ENCODE results near the gene GMIP. TPM values are rescaled to one million over a fixed set of nuclear protein-coding genes. Genes with fewer than 3 reads are reported as not detected.

The GMIP gene
- total RNA-seq, 1 donor from 2014 or later = 12.0 TPM

DNA sequence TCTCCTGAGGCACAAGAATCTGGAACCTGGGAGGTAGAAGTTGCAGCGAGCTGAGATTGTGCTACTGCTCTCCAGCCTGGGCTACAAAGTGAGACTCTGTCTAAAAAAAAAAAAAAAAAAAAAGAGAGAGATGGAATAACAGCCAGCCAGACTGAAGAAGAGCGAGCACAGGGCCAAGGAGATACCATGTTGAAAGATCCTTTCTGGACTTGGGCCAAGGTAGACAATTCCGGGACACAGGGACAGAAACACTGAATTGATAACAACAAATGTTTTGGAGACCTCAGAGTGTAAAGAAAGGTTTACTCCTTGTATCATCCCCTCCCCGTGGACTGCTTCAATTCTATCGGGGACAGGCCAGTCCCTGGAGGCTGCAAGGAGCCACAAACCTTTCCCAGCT is 20.1 kb downstream of the GMIP start:
- Mint-ChIP-seq H3K36me3 (ENCODE audit: unreplicated experiment) (no peaks in the 10 kb centered on the region), H3K27ac (ENCODE audit: unreplicated experiment) (no peak overlapping the region), H3K4me3 (ENCODE audit: unreplicated experiment) (no peak overlapping the region), H3K4me1 (ENCODE audit: unreplicated experiment) (peaks cover 10% of the 10 kb centered on the region), H3K27me3 (ENCODE audit: unreplicated experiment) (no peaks in the 10 kb centered on the region), H3K9me3 (ENCODE audit: unreplicated experiment) (no peaks in the 10 kb centered on the region)
- TF ChIP-seq, protein P1, sequence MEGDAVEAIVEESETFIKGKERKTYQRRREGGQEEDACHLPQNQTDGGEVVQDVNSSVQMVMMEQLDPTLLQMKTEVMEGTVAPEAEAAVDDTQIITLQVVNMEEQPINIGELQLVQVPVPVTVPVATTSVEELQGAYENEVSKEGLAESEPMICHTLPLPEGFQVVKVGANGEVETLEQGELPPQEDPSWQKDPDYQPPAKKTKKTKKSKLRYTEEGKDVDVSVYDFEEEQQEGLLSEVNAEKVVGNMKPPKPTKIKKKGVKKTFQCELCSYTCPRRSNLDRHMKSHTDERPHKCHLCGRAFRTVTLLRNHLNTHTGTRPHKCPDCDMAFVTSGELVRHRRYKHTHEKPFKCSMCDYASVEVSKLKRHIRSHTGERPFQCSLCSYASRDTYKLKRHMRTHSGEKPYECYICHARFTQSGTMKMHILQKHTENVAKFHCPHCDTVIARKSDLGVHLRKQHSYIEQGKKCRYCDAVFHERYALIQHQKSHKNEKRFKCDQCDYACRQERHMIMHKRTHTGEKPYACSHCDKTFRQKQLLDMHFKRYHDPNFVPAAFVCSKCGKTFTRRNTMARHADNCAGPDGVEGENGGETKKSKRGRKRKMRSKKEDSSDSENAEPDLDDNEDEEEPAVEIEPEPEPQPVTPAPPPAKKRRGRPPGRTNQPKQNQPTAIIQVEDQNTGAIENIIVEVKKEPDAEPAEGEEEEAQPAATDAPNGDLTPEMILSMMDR (IDR thresholded peaks at IDR 0.05) = no peak
- no peak for DNase-seq (ENCODE audit: extremely low spot score, unreplicated experiment)

DNA sequence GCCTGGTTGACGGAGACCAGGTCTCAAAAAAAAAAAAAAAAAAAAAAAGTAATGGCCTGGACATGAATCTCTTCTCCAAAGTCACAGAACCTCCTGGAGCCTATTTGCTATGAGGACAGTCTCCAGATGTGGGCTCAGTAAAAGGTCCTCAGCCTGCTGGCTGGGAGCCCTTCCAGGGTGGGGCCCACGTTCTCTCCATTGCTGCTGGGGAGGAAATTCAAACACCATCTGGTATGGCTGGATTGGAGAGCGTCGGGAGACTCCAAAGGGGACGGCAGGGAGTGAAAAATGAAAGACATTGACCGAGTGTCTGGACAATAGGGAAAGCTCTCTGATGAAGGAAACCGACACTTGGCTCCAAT is 23.6 kb downstream of the GMIP start:
- TF ChIP-seq, protein P1 (IDR thresholded peaks at IDR 0.05) = no peak
- H3K9me3 Mint-ChIP-seq (ENCODE audit: unreplicated experiment) = no peaks in the 10 kb centered on the region
- no peak overlapping the region for H3K27ac Mint-ChIP-seq (ENCODE audit: unreplicated experiment)
- no peaks in the 10 kb centered on the region for H3K27me3 Mint-ChIP-seq (ENCODE audit: unreplicated experiment)
- H3K36me3 Mint-ChIP-seq (ENCODE audit: unreplicated experiment) = no peaks in the 10 kb centered on the region
- H3K4me3 Mint-ChIP-seq (ENCODE audit: unreplicated experiment) = no peak overlapping the region
- peaks cover 7% of the 10 kb centered on the region for H3K4me1 Mint-ChIP-seq (ENCODE audit: unreplicated experiment)
- no peak for DNase-seq (ENCODE audit: extremely low spot score, unreplicated experiment)

DNA sequence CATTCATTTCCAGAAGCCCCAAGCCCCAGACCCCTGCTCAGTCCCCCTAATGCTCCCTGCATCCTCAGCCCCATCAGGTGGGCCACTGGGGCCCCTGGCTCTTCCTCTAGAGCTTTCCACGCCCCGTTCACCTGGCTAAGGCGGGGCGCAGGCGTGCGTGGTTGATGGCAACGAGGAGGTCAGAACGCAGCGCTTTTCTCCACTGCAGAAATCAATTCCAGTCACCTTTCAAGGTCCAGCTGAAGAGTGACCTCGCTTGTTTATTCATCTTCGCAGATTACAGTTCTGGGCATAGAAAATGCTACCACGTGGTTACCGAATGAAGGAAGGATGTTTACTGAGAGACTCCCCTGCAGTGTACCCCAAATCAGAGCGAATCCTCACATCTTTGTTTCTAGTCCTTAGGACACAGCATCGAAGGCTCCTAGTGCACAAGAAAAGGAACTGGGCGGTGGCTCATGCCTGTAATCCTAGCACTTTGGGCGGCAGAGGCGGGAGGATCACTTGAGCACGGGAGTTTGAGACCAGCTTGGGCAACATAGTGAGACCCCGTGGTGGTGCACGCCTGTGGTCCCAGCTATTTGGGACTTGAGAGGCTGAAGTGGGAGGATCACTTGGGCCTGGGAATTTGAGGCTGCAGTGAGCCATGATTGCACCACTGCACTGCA is 24.1 kb downstream of the GMIP start:
- H3K4me3 Mint-ChIP-seq (ENCODE audit: unreplicated experiment) = peak overlapping the region; percentile 78
- TF ChIP-seq, protein P1 (IDR thresholded peaks at IDR 0.05) = no peak
- no peaks in the 10 kb centered on the region for H3K36me3 Mint-ChIP-seq (ENCODE audit: unreplicated experiment)
- H3K27ac Mint-ChIP-seq (ENCODE audit: unreplicated experiment) = no peak overlapping the region
- DNase-seq (ENCODE audit: extremely low spot score, unreplicated experiment) = no peak
- no peaks in the 10 kb centered on the region for H3K9me3 Mint-ChIP-seq (ENCODE audit: unreplicated experiment)
- no peaks in the 10 kb centered on the region for H3K27me3 Mint-ChIP-seq (ENCODE audit: unreplicated experiment)
- peaks cover 7% of the 10 kb centered on the region for H3K4me1 Mint-ChIP-seq (ENCODE audit: unreplicated experiment)

DNA sequence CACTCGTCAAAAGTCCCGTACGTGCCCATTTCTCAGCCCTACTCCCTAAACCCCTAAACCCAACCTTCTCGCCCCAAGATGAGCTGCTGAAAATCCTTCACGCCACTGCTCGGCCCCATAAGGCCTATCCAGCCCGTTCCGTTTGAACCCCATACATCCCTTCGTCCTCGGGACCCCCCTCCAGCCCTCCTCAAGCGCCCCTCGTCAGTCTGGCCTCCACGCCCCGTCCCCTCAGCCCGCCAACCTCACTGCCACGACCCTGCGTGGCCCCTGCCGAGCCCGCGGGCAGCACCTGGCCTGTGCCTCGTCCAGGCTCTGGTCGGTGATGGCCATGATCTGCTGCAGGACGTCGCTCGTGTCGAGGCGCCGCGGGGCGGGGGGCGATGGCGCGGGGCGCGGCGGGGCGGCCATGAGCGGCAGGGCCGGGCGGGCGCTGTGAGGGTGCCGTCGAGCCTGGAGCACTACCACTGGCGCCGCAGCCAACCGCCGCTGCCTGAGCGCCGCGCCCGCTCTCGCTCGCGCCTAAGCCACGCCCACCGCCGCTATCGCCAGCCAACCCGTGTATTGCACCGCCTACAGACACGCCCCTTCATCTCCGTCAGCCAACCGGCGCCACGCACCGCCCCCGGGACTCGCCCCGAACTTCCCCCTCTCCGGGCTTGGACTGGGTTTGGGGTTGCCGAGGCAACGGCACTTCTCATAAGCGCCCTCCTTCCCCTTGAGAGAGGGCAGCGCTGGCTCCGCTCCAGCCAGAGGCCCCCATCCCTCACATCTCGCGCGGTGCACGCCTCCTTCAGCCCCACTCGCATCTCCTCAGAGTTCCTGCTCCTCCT is 25.0 kb downstream of the GMIP start, which contains the start of gene PBX4:
TSS of gene PBX4 (minus strand) at position 469 of the 833 bp plus-strand sequence. CDS start at position 411, 58 bp downstream.
- TF ChIP-seq, protein P1 (IDR thresholded peaks at IDR 0.05) = no peak
- peak within 1 kb of the TSS; percentile 56 for H3K27ac Mint-ChIP-seq (ENCODE audit: unreplicated experiment)
- no peaks in the 10 kb centered on the region for H3K9me3 Mint-ChIP-seq (ENCODE audit: unreplicated experiment)
- no peaks in the 10 kb centered on the region for H3K36me3 Mint-ChIP-seq (ENCODE audit: unreplicated experiment)
- peak within 1 kb of the TSS; percentile 78 for H3K4me3 Mint-ChIP-seq (ENCODE audit: unreplicated experiment)
- H3K4me1 Mint-ChIP-seq (ENCODE audit: unreplicated experiment) = peaks cover 11% of the 10 kb centered on the region
- no peaks in the 10 kb centered on the region for H3K27me3 Mint-ChIP-seq (ENCODE audit: unreplicated experiment)
- DNase-seq (ENCODE audit: extremely low spot score, unreplicated experiment) = peak; percentile 96

DNA sequence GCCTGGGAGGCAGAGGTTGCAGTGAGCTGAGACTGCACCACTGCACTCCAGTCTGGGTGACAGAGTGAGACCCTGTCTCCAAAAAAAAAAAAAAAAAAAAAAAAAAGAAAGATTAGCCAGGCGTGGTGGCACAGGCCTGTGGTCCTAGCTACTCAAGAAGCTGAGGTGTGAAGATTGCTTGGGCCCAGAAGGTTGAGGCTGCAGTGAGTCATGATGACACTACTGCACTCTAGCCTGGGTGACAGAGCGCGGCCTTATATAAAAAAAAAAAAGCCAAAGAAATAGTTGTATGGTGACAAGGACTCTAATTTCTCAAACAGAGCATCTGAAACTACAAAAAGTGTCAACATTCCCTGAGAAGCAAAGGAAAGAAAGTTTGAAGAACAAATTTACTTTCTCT is 28.4 kb downstream of the GMIP start:
- peaks cover 13% of the 10 kb centered on the region for H3K4me1 Mint-ChIP-seq (ENCODE audit: unreplicated experiment)
- no peaks in the 10 kb centered on the region for H3K36me3 Mint-ChIP-seq (ENCODE audit: unreplicated experiment)
- no peaks in the 10 kb centered on the region for H3K9me3 Mint-ChIP-seq (ENCODE audit: unreplicated experiment)
- H3K27ac Mint-ChIP-seq (ENCODE audit: unreplicated experiment) = no peak overlapping the region
- H3K4me3 Mint-ChIP-seq (ENCODE audit: unreplicated experiment) = no peak overlapping the region
- no peak for DNase-seq (ENCODE audit: extremely low spot score, unreplicated experiment)
- TF ChIP-seq, protein P1 (IDR thresholded peaks at IDR 0.05) = no peak
- H3K27me3 Mint-ChIP-seq (ENCODE audit: unreplicated experiment) = no peaks in the 10 kb centered on the region

All from osteocyte (in vitro differentiated cells).